Muscle of arm (tissue), 12 donors: ENCODE data around the gene ADTRP. TPM values are rescaled to one million over a fixed set of nuclear protein-coding genes. Genes with fewer than 3 reads are reported as not detected.

Experiments
- DNase-seq: peaks from one replicate; pipeline ENCODE4 v3.0.0-alpha.2; 2013
- polyA plus RNA-seq, 12 donors: library from polyadenylated mRNA; unstranded; fragments of 120-200 nt; gene quantifications; one replicate each; pipeline ENCODE4 v1.2.1, GENCODE V29; 2013; ENCODE audit not compliant: insufficient read length in 12 of 12

The ADTRP gene
- polyA plus RNA-seq, 12 donors, result 0.46 to 6.3 (median 0.70) TPM; not detected in 3

GRCh38 chr6:11773581-11773980 lies 5.0 kb downstream of the ADTRP start:
- no peak for DNase-seq

GRCh38 chr6:11773013-11773412 lies 5.6 kb downstream of the ADTRP start:
- DNase-seq, result no peak

- DNase-seq, result no peak
Observed at GRCh38 chr6:11772109-11772825, 6.3 kb downstream of the ADTRP start.

GRCh38 chr6:11771473-11772048 lies 7.0 kb downstream of the ADTRP start:
- no peak for DNase-seq

- peak; percentile 79 for DNase-seq
Observed at GRCh38 chr6:11770546-11771466, 7.8 kb downstream of the ADTRP start.

GRCh38 chr6:11769811-11770545 lies 8.6 kb downstream of the ADTRP start:
- no peak for DNase-seq

GRCh38 chr6:11769244-11769643 lies 9.4 kb downstream of the ADTRP start:
- DNase-seq, result no peak

- DNase-seq, result no peak
Observed at GRCh38 chr6:11767978-11768756, 10.4 kb downstream of the ADTRP start.

GRCh38 chr6:11767458-11767857 lies 11.1 kb downstream of the ADTRP start:
- DNase-seq, result no peak

GRCh38 chr6:11766589-11767450 lies 11.8 kb downstream of the ADTRP start:
- DNase-seq, result no peak

- DNase-seq, result no peak
Observed at GRCh38 chr6:11766043-11766442, 12.6 kb downstream of the ADTRP start.

GRCh38 chr6:11764250-11764604 lies 14.4 kb downstream of the ADTRP start:
- no peak for DNase-seq

- no peak for DNase-seq
Observed at GRCh38 chr6:11763460-11764249, 14.9 kb downstream of the ADTRP start.

- no peak for DNase-seq
Observed at GRCh38 chr6:11762794-11763459, 15.7 kb downstream of the ADTRP start.

- no peak for DNase-seq
Observed at GRCh38 chr6:11761744-11762620, 16.6 kb downstream of the ADTRP start.

- DNase-seq, result no peak
Observed at GRCh38 chr6:11760015-11760473, 18.6 kb downstream of the ADTRP start.

- DNase-seq, result no peak
Observed at GRCh38 chr6:11758878-11759277, 19.7 kb downstream of the ADTRP start.

- no peak for DNase-seq
Observed at GRCh38 chr6:11756726-11757125, 21.9 kb downstream of the ADTRP start.
